GM19468 (cell line): ENCODE measurements around the gene IRF4.
"Not testable (repeated sequence)": the region's sequence is repeated elsewhere in the genome, so short reads cannot be mapped to it uniquely, and the experiment has no call there.

ENCODE experiments used
- ATAC-seq: cut with Tn5 transposase; IDR thresholded peaks from one replicate; pipeline ENCODE4 v1.9.1; 2021; ENCODE audit warnings: mild to moderate bottlenecking, moderate library complexity, moderate number of reproducible peaks; ENCODE audit not compliant: unreplicated experiment; ENCODE audit errors: extremely low read depth

Gene IRF4

GRCh38 chr6:364609-365540 is 26.7 kb upstream of the IRF4 start:
- peak; percentile 18 for ATAC-seq

GRCh38 chr6:365835-366234 is 25.7 kb upstream of the IRF4 start:
- no peak for ATAC-seq

- no peak for ATAC-seq
These were observed 24.9 kb upstream of the IRF4 start for GRCh38 chr6:366389-367297.

GRCh38 chr6:367298-367794 is 24.2 kb upstream of the IRF4 start:
- no peak for ATAC-seq

GRCh38 chr6:367891-368630 is 23.5 kb upstream of the IRF4 start:
- no peak for ATAC-seq

- no peak for ATAC-seq
These were observed 21.8 kb upstream of the IRF4 start for GRCh38 chr6:369559-370431.

- ATAC-seq: no peak
These were observed 21.0 kb upstream of the IRF4 start for GRCh38 chr6:370555-370954.

GRCh38 chr6:371851-372250 is 19.7 kb upstream of the IRF4 start:
- ATAC-seq: not testable (repeated sequence)

- ATAC-seq: no peak
These were observed 19.1 kb upstream of the IRF4 start for GRCh38 chr6:372336-372911.

- ATAC-seq: no peak
These were observed 18.5 kb upstream of the IRF4 start for GRCh38 chr6:373031-373430.

GRCh38 chr6:373773-374724 is 17.5 kb upstream of the IRF4 start:
- ATAC-seq: no peak

- ATAC-seq: no peak
These were observed 16.6 kb upstream of the IRF4 start for GRCh38 chr6:374956-375355.

GRCh38 chr6:376827-377640 is 14.5 kb upstream of the IRF4 start:
- ATAC-seq: no peak

GRCh38 chr6:377641-378020 is 13.9 kb upstream of the IRF4 start:
- not testable (repeated sequence) for ATAC-seq

- no peak for ATAC-seq
These were observed 13.2 kb upstream of the IRF4 start for GRCh38 chr6:378090-378957.

GRCh38 chr6:378958-379409 is 12.6 kb upstream of the IRF4 start:
- no peak for ATAC-seq
